Measurements from ENCODE around the gene TET1.
"Not testable (repeated sequence)": the region's sequence is repeated elsewhere in the genome, so short reads cannot be mapped to it uniquely, and the experiment has no call there.

TET1 gene

GRCh38 chr10:68617691-68618090, 57.6 kb downstream of the TET1 start:
- not testable (repeated sequence) for DNase-seq

- DNase-seq, result no peak
Measured at GRCh38 chr10:68618234-68618633, 58.1 kb downstream of the TET1 start.

GRCh38 chr10:68619595-68619994, 59.5 kb downstream of the TET1 start:
- DNase-seq, result no peak

- no peak for DNase-seq
Measured at GRCh38 chr10:68625316-68625921, 65.3 kb downstream of the TET1 start.

- DNase-seq, result no peak
Measured at GRCh38 chr10:68628576-68629127, 68.5 kb downstream of the TET1 start.

GRCh38 chr10:68632271-68632560, 72.1 kb downstream of the TET1 start:
- not testable (repeated sequence) for DNase-seq

GRCh38 chr10:68633281-68633680, 73.1 kb downstream of the TET1 start:
- DNase-seq, result no peak

- DNase-seq, result no peak
Measured at GRCh38 chr10:68633816-68634466, 73.8 kb downstream of the TET1 start.

GRCh38 chr10:68636335-68636734, 76.2 kb downstream of the TET1 start:
- DNase-seq, result no peak

GRCh38 chr10:68643550-68643949, 83.4 kb downstream of the TET1 start:
- DNase-seq, result not testable (repeated sequence)

GRCh38 chr10:68647672-68648341, 87.7 kb downstream of the TET1 start:
- no peak for DNase-seq

- DNase-seq, result no peak
Measured at GRCh38 chr10:68655620-68656126, 95.5 kb downstream of the TET1 start.

GRCh38 chr10:68665841-68666240, 105.7 kb downstream of the TET1 start:
- no peak for DNase-seq

GRCh38 chr10:68666280-68666760, 106.2 kb downstream of the TET1 start:
- no peak for DNase-seq

GRCh38 chr10:68668231-68668630, 108.1 kb downstream of the TET1 start:
- DNase-seq, result no peak

GRCh38 chr10:68668972-68669371, 108.8 kb downstream of the TET1 start:
- DNase-seq, result no peak

GRCh38 chr10:68684413-68684812, 124.3 kb downstream of the TET1 start:
- no peak for DNase-seq

- DNase-seq, result no peak
Measured at GRCh38 chr10:68696018-68696417, 135.9 kb downstream of the TET1 start.

GRCh38 chr10:68697106-68697505, 137.0 kb downstream of the TET1 start:
- no peak for DNase-seq

- DNase-seq, result no peak
Measured at GRCh38 chr10:68700197-68700596, 140.1 kb downstream of the TET1 start.

- no peak for DNase-seq
Measured at GRCh38 chr10:68705548-68705947, 145.4 kb downstream of the TET1 start.

GRCh38 chr10:68708987-68709386, 148.8 kb downstream of the TET1 start:
- not testable (repeated sequence) for DNase-seq

- not testable (repeated sequence) for DNase-seq
Measured at GRCh38 chr10:68713065-68713464, 152.9 kb downstream of the TET1 start.

- DNase-seq, result no peak
Measured at GRCh38 chr10:68717435-68717834, 157.3 kb downstream of the TET1 start.
